ENCODE results near the gene SLC2A14.

DNA sequence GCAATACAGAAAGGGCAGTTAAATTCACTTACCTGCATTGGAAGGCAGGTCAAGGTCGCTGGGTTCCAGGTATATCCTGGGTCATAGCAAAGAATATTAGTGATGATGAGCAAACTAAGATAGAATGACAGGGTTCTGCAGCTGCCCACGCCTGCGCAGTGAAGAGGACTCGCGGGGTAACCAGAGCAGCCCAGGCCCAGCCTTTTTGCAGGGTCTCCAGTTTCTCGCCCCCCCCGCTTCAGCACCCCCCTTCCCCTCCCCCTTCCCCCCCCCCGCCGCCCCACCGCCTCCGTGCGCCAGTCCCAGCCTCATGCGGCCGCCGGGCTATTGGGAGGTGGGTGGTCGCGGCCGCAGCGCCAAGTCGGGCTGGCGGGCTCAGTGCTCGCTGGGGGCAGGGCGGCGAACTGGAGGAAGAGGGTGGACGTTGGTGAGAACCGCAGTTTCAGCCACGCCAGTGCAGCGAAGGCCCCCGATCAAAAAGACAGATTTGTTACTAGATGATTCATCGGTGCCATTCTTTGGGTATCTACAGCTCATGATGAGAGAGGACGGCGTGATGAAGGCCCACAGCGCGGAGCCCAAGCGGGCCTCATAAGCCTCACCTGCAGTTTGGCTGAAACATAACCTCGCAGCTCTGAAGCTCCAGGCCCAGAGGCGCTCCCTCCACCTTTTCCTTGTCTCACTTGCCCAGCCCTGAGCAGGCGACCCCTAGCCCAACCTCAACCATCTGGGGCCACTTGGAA is 43.1 kb upstream of the SLC2A14 start:
- TF ChIP-seq, protein P1, sequence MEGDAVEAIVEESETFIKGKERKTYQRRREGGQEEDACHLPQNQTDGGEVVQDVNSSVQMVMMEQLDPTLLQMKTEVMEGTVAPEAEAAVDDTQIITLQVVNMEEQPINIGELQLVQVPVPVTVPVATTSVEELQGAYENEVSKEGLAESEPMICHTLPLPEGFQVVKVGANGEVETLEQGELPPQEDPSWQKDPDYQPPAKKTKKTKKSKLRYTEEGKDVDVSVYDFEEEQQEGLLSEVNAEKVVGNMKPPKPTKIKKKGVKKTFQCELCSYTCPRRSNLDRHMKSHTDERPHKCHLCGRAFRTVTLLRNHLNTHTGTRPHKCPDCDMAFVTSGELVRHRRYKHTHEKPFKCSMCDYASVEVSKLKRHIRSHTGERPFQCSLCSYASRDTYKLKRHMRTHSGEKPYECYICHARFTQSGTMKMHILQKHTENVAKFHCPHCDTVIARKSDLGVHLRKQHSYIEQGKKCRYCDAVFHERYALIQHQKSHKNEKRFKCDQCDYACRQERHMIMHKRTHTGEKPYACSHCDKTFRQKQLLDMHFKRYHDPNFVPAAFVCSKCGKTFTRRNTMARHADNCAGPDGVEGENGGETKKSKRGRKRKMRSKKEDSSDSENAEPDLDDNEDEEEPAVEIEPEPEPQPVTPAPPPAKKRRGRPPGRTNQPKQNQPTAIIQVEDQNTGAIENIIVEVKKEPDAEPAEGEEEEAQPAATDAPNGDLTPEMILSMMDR (IDR thresholded peaks at IDR 0.05) = no peak
- TF ChIP-seq ZFX (IDR thresholded peaks at IDR 0.05; ENCODE audit: borderline replicate concordance) = no peak

Measured in 22Rv1 (cell line).